NT2/D1 (cell line): ENCODE measurements around the gene FIBCD1.

Experiments used
- DNase-seq: peaks from one replicate; pipeline ENCODE4 v3.0.0-alpha.2; 2011; ENCODE audit warnings: low read depth, low spot score
- H3K27me3 ChIP-seq: 2 replicates; pipeline ENCODE4 v1.6.0; 2011; ENCODE audit warnings: mild to moderate bottlenecking; ENCODE audit not compliant: insufficient read length, insufficient read depth
- H3K36me3 ChIP-seq: 2 replicates; pipeline ENCODE4 v1.6.1; 2011; ENCODE audit warnings: mild to moderate bottlenecking, low read length, mixed read lengths; ENCODE audit not compliant: insufficient read depth, insufficient read length
- H3K4me1 ChIP-seq: 2 replicates; pipeline ENCODE4 v1.5.1; 2011; ENCODE audit not compliant: insufficient read depth, insufficient read length
- H3K4me3 ChIP-seq: 2 replicates; pipeline ENCODE4 v1.5.1; 2011; ENCODE audit warnings: low read depth; ENCODE audit not compliant: insufficient read length
- H3K9ac ChIP-seq: 2 replicates; pipeline ENCODE4 v1.6.0; 2011; ENCODE audit warnings: low read depth; ENCODE audit not compliant: insufficient read length
- H3K9me3 ChIP-seq: 2 replicates; pipeline ENCODE4 v1.5.1; 2011; ENCODE audit warnings: mild to moderate bottlenecking, low read length; ENCODE audit not compliant: insufficient read depth
- SUZ12 ChIP-seq: IDR thresholded peaks from 2 replicates; pipeline ENCODE4 v1.6.1; 2011; ENCODE audit not compliant: insufficient read length, insufficient read depth; ENCODE audit errors: extremely low read depth
- YY1 ChIP-seq: IDR thresholded peaks from 2 replicates; pipeline ENCODE4 v1.6.1; 2011; ENCODE audit not compliant: insufficient read length, insufficient read depth
- ZNF274 ChIP-seq: IDR thresholded peaks from 2 replicates; pipeline ENCODE4 v1.6.1; 2011; ENCODE audit warnings: mild to moderate bottlenecking, low read depth, low read length

FIBCD1 gene

DNA sequence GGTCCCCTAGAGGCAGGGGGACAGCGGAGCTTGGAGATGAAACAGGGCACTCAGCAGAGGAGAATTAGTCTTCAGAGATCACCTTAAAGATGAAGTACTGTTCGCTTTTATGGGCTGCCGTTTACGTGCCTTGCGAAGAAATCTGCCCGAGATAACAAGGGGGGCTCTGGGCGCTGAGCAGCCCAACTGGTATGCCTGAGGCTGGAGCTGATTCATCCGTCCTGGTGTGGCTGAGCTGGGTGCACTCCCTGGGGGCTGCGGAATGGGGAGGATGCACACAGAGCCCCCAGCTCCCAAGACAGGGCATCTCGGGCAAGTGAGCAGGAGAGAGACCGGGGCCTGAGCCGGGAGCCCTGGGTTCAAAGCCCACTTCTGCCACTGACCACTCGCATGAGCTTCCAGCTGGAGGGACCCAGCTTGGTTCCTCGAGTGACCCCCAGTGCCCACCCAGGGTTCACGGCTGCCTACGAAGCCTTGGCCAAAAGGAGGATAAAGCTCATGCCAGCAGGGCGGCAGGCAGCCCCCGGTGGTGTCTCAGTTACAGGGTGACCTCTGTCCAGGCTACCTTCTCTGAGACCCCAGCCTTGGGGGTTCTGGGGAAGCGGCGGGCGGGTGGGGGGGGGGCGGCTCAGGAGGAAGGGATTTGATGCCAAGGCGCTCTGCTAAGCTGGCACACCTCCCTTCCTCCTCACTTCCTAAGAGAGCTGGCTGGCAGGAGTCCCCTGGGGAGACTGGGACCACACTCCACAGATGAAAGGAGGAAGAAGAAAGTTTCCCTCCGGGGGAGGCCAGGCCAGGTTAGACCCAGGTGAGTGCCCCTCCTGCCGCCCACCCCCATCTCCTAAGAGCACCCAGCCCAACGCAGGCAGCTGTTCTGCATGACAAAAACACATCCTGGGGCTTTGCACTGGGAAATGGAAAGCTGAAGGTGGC is 5.7 kb downstream of the FIBCD1 start:
- no peak for DNase-seq
- TF ChIP-seq ZNF274 (no peak), SUZ12 (no peak), YY1 (no peak)
- Histone ChIP-seq H3K9ac (peak overlapping the region; percentile 11), H3K27me3 (peaks cover 9% of the 10 kb centered on the region), H3K9me3 (no peaks in the 10 kb centered on the region), H3K36me3 (no peaks in the 10 kb centered on the region), H3K4me3 (peak overlapping the region; percentile 27), H3K4me1 (peaks cover 37% of the 10 kb centered on the region)

DNA sequence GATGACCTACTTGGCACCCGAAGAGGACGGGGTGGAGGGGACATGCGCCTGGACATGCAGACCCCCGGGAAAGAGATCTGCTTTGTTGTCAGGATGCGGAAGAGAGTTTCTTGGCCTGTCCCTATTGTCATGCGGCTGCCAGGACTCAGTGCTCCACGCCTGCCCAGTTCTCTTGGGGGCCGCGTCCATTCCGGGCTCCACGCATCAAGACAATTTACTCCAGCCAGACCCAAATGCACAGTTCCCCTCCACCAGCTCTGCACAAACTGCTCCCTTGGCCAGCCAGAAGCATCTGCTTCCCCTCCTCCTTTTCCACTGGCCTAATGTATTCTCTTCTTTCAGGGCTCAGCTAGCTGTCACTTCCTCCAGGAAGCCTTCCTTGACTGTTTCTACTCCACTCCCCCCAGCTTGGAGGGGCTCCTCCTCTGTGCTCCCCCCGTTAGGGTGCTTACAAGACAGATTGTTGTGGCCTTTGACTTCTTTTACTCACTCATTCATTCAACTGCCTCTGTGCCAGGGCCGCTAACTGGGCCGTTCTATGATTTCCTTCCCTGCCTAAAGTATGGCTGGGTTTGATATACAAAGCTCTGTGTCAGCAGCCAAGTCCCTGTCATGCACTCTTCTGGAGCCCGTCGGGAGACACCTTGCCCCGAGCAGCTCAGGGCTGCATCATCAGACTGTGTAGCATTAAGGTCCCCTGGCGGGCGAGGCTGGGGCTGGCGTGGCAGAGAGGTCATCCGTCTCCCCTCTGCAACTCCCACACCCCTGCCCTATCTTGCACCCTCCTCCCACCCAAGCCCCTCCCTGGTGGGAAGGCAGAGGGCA is 6.6 kb downstream of the FIBCD1 start:
- Histone ChIP-seq H3K4me3 (no peak overlapping the region), H3K9me3 (no peaks in the 10 kb centered on the region), H3K27me3 (peaks cover under 1% of the 10 kb centered on the region), H3K36me3 (no peaks in the 10 kb centered on the region), H3K9ac (peak overlapping the region; percentile 11), H3K4me1 (peaks cover 39% of the 10 kb centered on the region)
- no peak for DNase-seq
- TF ChIP-seq ZNF274 (no peak), SUZ12 (no peak), YY1 (no peak)

DNA sequence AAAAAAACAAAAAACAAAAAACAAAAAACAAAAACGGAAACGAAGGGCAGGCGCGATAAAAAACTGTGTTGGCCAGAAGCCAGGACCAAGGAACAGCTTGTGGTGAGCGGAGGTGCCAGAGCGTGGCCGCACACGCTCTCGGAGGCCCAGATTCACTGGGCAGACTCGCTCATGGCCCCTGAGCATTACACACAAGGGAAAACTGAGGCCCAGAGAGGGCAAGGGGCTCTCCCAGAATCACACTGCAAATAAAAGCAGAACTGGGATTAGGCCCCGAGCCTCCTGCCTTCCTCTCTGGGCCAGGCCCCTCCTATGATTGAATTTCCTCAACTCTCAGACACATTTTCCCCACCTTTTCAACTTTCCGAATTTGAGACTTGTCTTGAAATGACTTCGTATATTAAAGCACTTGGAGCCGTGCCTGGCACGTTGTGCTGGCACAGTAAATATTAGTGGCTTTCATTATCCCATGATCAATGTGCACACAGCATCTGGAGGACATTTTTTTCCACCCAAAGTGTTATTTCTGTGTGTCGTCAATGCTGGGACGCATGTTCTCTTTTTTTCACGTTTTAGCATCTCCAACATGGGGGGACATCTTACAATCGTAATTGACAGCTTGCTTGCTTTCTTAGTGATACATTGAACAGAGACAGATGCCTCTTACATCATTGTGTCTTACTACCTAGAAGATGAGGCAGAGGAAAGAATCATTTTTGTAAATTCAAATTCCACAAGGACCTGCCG is 7.4 kb downstream of the FIBCD1 start:
- TF ChIP-seq YY1 (no peak), ZNF274 (no peak), SUZ12 (no peak)
- peak overlapping the region; percentile 22 for H3K9ac ChIP-seq
- no peak for DNase-seq

DNA sequence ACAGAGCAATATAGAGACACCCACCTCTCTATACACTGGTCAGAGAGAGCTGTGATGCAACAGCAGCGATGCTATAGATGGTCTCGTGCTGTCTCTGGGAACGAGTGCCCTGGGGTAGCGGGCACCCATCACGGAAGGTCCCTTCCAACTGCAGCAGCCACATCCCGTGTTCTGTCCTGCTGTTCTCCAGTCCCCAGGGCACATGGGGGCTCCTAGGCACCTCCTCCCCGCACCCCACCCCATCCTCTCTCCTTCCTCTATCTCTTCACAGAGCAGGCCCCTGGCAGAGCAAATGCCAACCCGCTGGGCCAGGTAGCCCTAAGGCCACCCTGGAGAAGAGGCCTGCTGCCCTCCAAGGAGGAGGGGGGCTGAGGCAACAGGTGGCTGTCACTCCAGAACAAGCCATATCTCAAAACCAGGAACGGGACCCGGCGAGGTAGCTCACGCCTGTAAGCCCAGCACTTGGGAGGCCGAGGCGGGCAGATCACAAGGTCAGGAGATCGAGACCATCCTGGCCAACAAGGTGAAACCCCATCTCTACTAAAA is 8.2 kb downstream of the FIBCD1 start:
- H3K27me3 ChIP-seq: no peaks in the 10 kb centered on the region
- H3K9me3 ChIP-seq: no peaks in the 10 kb centered on the region
- peaks cover 31% of the 10 kb centered on the region for H3K4me1 ChIP-seq
- no peak for DNase-seq
- H3K9ac ChIP-seq: no peak overlapping the region
- H3K36me3 ChIP-seq: no peaks in the 10 kb centered on the region
- no peak overlapping the region for H3K4me3 ChIP-seq
- TF ChIP-seq SUZ12: no peak
- TF ChIP-seq YY1: no peak
- no peak for TF ChIP-seq ZNF274

More for the DNA sequence above, 7.4 kb downstream of the FIBCD1 start:
- H3K4me1 ChIP-seq: peaks cover 35% of the 10 kb centered on the region
- H3K36me3 ChIP-seq: no peaks in the 10 kb centered on the region
- H3K27me3 ChIP-seq: no peaks in the 10 kb centered on the region
- H3K9me3 ChIP-seq: no peaks in the 10 kb centered on the region
- no peak overlapping the region for H3K4me3 ChIP-seq

DNA sequence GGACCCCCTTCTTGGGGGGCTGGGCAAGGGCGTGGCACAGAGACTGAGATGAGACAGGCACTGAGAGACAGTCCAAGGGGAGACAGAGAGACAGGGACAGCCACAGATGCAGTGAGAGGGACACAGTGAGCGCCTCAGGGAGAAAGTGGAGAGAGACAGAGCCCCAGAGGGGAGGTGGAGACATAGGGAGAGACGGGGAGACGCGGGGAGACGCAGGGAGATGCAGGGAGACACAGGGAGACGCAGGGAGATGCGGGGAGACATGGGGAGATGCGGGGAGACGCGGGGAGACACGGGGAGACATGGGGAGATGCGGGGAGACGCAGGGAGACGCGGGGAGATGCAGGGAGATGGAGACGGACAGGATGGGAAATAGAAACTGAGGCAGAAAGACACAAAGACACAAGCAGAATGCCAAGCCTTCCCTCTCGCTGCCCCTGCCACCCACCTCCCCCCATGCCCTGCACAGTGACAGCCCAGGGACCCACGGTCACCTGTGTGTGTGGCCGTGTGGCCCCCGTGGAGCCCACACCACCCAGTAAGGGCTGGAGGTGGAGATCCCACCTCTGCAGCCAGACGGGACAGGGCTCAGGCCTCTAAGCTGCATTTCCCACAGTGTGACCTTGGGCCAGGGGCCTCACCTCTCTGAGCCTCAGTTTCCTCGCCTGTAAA is 8.8 kb downstream of the FIBCD1 start:
- H3K9me3 ChIP-seq: no peaks in the 10 kb centered on the region
- TF ChIP-seq SUZ12: no peak
- no peak for TF ChIP-seq YY1
- no peak for TF ChIP-seq ZNF274
- no peaks in the 10 kb centered on the region for H3K27me3 ChIP-seq
- H3K36me3 ChIP-seq: no peaks in the 10 kb centered on the region
- H3K4me3 ChIP-seq: no peak overlapping the region
- peaks cover 26% of the 10 kb centered on the region for H3K4me1 ChIP-seq
- DNase-seq: no peak
- H3K9ac ChIP-seq: no peak overlapping the region

DNA sequence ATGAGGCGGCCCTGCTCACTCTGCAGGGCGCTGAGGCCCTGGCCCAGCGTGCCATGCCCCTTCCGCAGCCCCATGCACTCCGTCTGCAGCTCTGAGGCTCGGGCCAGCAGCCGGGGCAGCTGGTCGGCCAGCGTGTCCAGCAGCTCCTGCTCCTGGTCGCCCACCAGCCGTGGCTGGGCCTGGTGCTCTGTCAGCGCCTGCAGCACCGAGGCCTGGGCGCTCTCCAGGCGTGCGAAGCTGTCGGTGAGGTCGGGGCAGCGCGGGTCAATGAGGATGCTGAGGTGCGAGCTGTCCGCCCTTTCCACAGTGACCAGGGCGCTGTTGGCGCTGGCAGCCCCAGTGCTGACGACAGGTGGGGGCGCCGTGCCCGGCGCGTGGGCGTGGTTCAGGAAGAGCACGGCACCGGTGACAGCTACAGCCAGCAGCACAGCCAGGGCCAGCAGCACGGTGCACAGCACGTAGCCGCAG is 9.4 kb downstream of the FIBCD1 start:
- Histone ChIP-seq H3K4me3 (no peak overlapping the region), H3K27me3 (no peaks in the 10 kb centered on the region), H3K9ac (peak overlapping the region; percentile 44), H3K9me3 (no peaks in the 10 kb centered on the region), H3K36me3 (no peaks in the 10 kb centered on the region), H3K4me1 (peaks cover 25% of the 10 kb centered on the region)
- DNase-seq: no peak
- TF ChIP-seq ZNF274: no peak
